ENCODE measurements around the gene LVRN. TPM values are rescaled to one million over a fixed set of nuclear protein-coding genes. Genes with fewer than 3 reads are reported as not detected.

Gene LVRN
- total RNA-seq, 2 donors from 2014 or later = 0.19 to 0.39 TPM

DNA sequence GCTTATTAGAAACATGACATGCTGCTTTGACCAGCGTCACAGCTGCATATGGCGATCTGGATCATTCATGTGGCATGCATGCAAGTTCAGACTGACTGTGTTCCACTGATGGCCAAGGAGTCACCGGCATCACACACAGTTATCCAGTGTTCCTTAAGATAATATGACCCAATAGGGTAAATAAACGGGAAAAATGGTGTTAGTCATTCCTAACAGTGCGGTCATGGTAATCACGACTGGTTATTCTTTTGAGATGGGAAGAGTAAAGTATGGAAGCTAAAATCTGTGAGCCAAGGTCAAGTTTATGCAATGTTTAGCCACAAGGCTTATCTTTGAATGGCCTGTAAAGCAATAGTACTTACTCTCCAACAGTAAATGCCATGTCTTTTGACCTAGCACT is 29.3 kb upstream of the LVRN start:
- Histone ChIP-seq H3K27ac (no peak overlapping the region), H3K27me3 (no peaks in the 10 kb centered on the region), H3K4me1 (no peaks in the 10 kb centered on the region), H3K9me3 (no peaks in the 10 kb centered on the region), H3K36me3 (no peaks in the 10 kb centered on the region), H3K4me3 (no peak overlapping the region)
- no peak for TF ChIP-seq CTCF (IDR thresholded peaks at IDR 0.05)
- no peak for DNase-seq (ENCODE audit: low spot score)

- Histone ChIP-seq H3K9me3 (no peaks in the 10 kb centered on the region), H3K4me3 (no peak overlapping the region), H3K4me1 (no peaks in the 10 kb centered on the region), H3K36me3 (no peaks in the 10 kb centered on the region), H3K27me3 (no peaks in the 10 kb centered on the region), H3K27ac (no peak overlapping the region)
- no peak for DNase-seq (ENCODE audit: low spot score)
- TF ChIP-seq CTCF (IDR thresholded peaks at IDR 0.05) = no peak
These were observed 27.8 kb upstream of the LVRN start for GRCh38 chr5:115934388-115934974.

GRCh38 chr5:115936031-115936430 is 26.2 kb upstream of the LVRN start:
- Histone ChIP-seq H3K27me3 (no peaks in the 10 kb centered on the region), H3K4me1 (no peaks in the 10 kb centered on the region), H3K4me3 (no peak overlapping the region), H3K27ac (no peak overlapping the region), H3K36me3 (no peaks in the 10 kb centered on the region), H3K9me3 (no peaks in the 10 kb centered on the region)
- no peak for TF ChIP-seq CTCF (IDR thresholded peaks at IDR 0.05)
- no peak for DNase-seq (ENCODE audit: low spot score)

DNA sequence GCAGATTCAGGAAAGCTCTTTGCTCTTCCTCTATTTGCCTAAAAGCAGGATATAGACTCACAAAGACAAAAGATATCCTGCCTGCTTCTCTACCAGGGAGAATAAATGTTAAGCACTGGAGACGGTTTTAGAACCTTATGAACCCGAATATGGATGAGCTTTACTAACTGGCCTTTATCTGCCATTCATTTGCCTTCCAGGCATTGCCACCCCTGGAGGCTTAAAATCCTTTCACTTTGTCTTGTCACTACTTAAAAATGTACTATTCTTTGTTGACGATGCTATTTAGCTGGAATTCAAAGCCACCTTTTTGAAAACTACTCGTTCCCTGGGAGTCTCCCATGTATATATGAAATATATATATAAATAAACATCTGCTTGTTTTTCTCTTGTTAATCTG is 23.2 kb upstream of the LVRN start:
- no peak for DNase-seq (ENCODE audit: low spot score)
- no peak for TF ChIP-seq CTCF (IDR thresholded peaks at IDR 0.05)
- Histone ChIP-seq H3K36me3 (no peaks in the 10 kb centered on the region), H3K27me3 (no peaks in the 10 kb centered on the region), H3K4me3 (no peak overlapping the region), H3K27ac (no peak overlapping the region), H3K4me1 (no peaks in the 10 kb centered on the region), H3K9me3 (peaks cover 0 to 5% of the 10 kb centered on the region in 2 donors)

- no peaks in the 10 kb centered on the region for H3K36me3 ChIP-seq
- H3K4me3 ChIP-seq = no peak overlapping the region
- H3K4me1 ChIP-seq = no peaks in the 10 kb centered on the region
- H3K9me3 ChIP-seq = peaks cover 0 to 5% of the 10 kb centered on the region in 2 donors
- no peak for TF ChIP-seq CTCF (IDR thresholded peaks at IDR 0.05)
- H3K27me3 ChIP-seq = no peaks in the 10 kb centered on the region
- DNase-seq (ENCODE audit: low spot score) = no peak
- H3K27ac ChIP-seq = no peak overlapping the region
These were observed 22.0 kb upstream of the LVRN start for GRCh38 chr5:115940080-115940810.

Measured in right atrium auricular region (tissue), 2 donors.